DMS79 (cell line): ENCODE results near the gene METTL9.
"Not testable (repeated sequence)": the region's sequence is repeated elsewhere in the genome, so short reads cannot be mapped to it uniquely, and the experiment has no call there.

Source experiments
- DNase-seq: peaks from one replicate; lab custom pipeline; 2025; lab: John Stamatoyannopoulos, UW

The METTL9 gene

GRCh38 chr16:21637032-21637968 lies 37.9 kb downstream of the METTL9 start:
- no peak for DNase-seq

DNA sequence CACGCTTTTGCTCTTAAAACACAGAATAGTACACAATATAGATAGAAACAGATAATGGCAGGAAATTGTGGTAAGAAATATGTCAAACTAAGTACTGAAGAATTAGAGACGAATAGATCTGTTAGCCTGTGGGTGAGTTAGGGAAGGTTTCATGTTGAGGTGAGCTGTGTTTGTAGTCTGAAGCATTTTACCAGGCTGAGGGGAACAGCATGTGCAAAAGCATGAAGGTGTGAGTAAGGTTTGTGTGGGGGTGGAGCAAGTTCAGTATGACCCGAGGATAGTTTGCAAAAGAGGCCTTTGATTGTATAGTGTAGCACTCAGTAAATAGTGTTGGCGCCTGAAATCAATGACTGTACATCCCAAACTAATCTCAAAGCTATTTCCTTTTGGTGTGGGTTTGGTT lies 39.2 kb downstream of the METTL9 start:
- DNase-seq: no peak

GRCh38 chr16:21639493-21639892 lies 40.1 kb downstream of the METTL9 start:
- no peak for DNase-seq

DNA sequence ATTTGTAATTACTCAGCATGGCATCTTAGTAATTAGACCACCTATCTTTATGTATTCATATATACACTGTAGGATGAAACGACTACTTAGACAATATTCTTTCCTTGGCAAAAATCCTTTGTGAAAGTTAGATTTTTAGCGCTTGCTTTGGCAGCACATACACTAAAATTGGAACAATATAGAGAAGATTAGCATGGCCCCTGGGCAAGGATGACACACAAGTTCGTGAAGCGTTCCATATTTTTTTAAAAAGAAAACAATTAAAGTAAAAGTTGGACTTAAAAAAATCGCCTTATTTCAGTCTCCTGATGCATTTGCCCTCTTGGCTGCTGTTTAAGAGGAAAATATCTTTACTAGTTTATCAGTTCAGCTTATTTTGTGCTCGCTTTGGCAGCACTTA lies 42.5 kb downstream of the METTL9 start:
- DNase-seq: no peak

- DNase-seq: no peak
Measured at GRCh38 chr16:21642861-21643260, 43.5 kb downstream of the METTL9 start.

DNA sequence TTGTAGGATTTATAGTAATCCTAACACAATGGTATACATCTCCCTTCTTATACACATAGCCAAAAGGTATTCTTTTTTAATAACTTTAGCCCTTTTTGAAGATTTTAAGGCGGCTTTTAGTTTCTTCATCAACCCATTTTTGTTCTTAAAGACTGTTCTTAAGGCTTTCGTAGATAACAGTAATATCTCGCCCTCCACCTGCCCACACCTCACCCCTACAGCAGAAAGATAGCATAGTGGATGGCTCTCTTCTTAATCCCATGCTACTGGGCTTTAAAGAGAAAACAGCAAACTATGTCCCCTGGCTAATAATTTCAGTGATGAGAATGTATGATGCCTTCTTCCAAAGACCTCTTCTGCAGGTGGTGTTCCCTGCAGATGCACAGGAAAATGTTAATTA lies 44.4 kb downstream of the METTL9 start:
- no peak for DNase-seq

DNA sequence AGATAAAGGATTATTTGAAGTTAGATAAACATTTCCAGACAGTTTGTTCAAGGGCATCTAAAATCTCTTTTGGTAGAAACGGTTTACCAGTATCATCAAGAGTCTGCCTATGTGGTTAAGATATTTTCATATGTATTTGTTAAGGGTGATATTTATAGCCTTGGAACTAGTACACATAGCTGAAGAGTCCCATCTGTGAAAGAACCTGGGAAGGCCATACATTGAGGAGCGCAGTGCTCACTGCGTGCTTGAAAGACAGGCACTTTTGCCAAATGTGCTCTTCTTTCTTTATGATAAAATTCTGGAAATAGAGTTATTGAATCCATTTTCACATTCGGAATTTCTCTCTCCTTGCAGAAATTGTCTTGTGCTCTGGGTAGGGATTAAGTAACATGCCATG lies 45.3 kb downstream of the METTL9 start:
- no peak for DNase-seq

DNA sequence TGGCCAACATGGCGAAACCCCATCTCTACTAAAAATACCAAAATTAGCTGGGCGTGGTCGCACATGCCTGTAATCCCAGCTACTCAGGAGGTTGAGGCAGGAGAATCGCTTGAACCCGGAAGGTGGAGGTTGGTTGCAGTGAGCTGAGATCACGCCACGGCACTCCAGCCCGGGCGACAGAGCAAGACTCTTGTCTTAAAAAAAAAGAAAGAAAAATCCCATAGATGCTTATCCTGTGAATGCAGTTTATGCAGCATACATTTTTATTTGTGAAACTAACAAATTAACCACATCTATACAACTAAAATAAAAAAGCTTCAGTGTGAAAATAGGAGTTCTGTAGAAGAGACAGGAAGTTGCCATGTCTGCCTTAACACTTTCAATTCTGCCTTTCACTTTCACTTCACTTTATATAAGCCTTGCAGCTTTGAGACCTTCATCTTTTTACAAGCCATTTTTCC lies 45.9 kb downstream of the METTL9 start:
- DNase-seq: no peak

DNA sequence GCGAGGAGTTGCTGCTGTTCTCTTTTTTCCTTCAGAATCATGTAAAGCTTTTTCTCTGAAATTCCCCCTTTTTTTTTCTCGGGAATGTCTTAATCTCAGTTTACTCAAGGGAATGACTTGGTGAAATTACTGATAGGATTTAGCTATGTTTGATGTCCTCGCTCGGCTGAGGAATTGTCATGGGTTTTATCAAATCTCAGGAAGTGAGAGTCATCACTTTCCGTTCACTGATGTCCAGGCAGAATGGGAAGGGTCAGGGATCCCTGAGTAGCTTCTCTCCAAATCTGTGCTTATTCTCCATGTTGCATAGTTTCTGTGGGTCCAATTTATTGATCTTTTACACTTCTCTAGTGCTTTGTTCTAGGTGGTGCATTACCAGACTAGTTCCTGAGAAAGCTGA lies 46.7 kb downstream of the METTL9 start:
- no peak for DNase-seq

GRCh38 chr16:21646721-21647561 lies 47.6 kb downstream of the METTL9 start:
- no peak for DNase-seq

DNA sequence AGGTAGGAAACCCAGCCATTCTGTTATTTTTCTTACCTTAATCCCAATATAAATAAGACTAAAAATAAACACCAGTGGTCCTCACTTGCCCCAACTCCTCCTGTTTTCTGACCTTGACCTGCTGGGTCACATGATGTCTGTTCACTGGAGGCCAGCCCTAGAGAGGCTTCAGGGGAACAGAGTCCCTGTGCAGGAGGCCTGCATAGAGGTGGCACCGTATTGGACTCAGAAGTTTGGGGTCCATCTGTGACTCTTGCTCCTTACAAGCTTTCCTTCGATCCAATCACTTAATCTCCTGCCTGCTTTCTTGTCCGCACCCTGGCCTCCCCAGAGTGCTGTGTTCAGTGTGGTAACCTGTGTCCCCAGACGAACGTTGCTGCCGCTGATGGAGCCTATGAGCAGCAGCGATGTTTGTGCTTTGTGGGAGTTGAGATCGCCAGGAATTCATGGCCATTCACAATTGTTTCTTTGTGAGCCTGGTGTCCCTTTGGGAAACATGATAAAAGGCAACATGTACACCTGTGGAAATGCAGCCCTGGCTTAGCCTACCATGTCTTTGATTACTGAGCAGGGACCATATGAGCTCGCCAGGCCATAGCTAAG lies 48.3 kb downstream of the METTL9 start:
- DNase-seq: no peak

DNA sequence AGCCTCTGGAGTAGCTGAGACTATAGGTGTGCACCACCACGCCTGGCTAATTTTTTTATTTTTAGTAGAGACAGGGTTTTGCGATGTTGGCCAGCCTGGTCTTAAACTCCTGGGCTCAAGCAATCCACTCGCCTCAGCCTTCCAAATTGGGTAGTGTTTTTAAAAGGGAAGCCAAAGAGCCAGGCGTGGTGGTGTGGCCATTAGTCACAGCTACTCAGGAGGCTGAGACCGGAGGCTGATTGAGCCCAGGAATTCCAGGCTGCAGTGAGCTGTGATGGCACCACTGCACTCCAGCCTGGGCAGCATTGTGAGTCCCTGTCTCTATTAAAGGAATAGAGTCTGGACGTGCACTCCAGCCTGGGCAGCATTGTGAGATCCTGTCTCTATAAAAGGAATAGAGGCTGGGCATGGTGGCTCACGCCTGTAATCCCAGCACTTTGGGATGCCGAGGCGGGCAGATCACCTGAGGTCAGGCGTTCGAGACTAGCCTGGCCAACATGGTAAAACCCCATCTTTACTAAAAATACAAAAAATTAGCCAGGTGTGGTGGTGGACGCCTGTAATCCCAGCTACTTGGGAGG lies 50.5 kb downstream of the METTL9 start:
- not testable (repeated sequence) for DNase-seq

GRCh38 chr16:21650521-21650920 lies 51.1 kb downstream of the METTL9 start:
- DNase-seq: no peak

DNA sequence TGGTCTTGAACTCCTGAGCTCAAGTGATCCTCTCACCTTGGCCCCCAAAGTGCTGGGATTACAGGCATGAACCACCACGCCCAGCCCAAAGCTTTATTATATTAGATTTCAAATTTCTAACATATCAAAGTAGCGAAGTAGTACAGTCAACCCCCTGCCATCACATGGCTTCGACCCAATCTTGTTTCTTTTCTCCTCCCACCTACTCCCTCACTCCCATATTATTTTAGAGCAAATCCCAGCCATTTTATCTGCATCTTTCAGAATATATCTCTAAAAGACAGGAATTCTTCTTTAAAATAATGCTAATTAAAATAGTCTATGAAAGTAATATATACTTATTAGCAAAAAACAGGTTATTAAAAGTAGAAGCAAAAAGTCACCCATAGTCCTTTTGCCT lies 52.1 kb downstream of the METTL9 start:
- DNase-seq: no peak

DNA sequence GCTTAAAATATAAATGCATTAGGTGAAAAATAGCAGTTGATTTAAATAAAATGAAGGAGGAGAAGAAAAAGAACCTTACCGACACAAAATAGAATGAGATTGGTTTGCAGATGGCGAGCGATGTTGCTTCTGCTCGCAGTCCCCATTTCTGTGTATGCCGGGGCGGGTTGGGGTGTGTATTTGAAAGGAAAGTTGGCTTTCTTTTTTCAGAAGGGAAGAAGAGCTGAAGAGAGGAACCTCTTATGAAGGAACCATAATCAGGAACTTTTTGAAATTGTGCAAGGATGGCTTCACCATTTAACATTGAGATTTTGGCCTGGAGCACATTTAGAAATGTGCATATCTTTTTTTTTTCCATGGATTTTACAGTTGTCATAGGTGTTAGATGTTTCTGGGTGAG lies 53.1 kb downstream of the METTL9 start, which contains the start of gene IGSF6:
Gene IGSF6 (minus strand): TSS at position 156 of the 400 bp plus-strand sequence. CDS start 10 bp downstream, at position 146.
- no peak for DNase-seq

- DNase-seq: no peak
Measured at GRCh38 chr16:21653571-21653970, 54.2 kb downstream of the METTL9 start.

DNA sequence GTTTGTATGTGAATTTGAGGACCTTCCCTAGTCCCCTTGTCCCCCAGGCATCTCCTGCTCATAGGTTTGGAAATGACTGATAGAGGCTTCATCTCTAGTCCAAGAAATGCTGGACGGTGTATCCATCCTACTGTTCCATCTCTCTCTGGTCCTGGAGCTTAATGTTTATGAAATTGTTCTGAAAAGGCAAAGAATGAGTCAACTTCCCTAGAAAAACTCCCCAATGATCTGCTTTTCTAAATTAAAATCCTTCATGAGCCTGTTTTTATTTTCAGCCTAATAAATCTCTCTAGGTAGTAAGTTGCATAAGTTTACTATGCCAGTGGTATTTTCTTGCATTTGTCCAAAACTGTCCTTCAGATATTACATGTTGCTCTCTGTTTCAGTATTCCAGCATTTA lies 55.1 kb downstream of the METTL9 start:
- DNase-seq: no peak

DNA sequence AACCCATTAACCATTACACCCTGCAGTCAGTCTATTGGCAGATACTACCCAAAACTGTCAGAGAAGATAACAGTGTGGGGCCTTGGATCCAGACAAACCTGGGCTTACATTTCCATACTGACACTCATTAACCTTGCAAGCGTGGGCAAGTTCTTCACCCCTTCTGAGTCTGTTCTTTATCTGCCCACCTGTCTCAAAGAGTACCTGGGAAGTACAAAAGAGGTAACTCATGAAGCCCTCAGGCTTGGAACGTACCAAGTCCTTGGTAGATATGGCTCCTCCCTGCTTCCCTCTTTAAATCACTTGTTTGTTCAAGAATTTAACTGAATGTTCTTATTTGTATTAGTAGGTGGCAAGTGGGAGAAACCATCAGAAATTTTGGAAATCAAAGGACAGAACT lies 55.5 kb downstream of the METTL9 start:
- DNase-seq: no peak

GRCh38 chr16:21656795-21657768 lies 57.7 kb downstream of the METTL9 start:
- DNase-seq: no peak

- no peak for DNase-seq
Measured at GRCh38 chr16:21659124-21659523, 59.7 kb downstream of the METTL9 start.
